ENCODE results near the gene NSMCE4A.
"Not testable (repeated sequence)": the region's sequence is repeated elsewhere in the genome, so short reads cannot be mapped to it uniquely, and the experiment has no call there.

Gene NSMCE4A

GRCh38 chr10:121974535-121975294, at the start of gene NSMCE4A:
Gene NSMCE4A, minus strand, starts transcription at chr10:121975217. Its CDS starts 52 bp downstream, at chr10:121975165.
- DNase-seq (ENCODE audit: low spot score) (peak; percentile 31), FAIRE-seq (no peak)

- not testable (repeated sequence) for DNase-seq (ENCODE audit: low spot score); FAIRE-seq
Observed at GRCh38 chr10:122023257-122023656, 48.2 kb upstream of the NSMCE4A start.

GRCh38 chr10:122022276-122022675, 47.3 kb upstream of the NSMCE4A start:
- FAIRE-seq, result no peak

GRCh38 chr10:122021828-122022227, 46.8 kb upstream of the NSMCE4A start:
- DNase-seq (ENCODE audit: low spot score), result no peak

More at GRCh38 chr10:122022276-122022675, 47.3 kb upstream of the NSMCE4A start:
- no peak for DNase-seq (ENCODE audit: low spot score)

GRCh38 chr10:122021379-122021778, 46.4 kb upstream of the NSMCE4A start:
- FAIRE-seq (no peak), DNase-seq (ENCODE audit: low spot score) (no peak)

More at GRCh38 chr10:122021828-122022227, 46.8 kb upstream of the NSMCE4A start:
- no peak for FAIRE-seq

- DNase-seq (ENCODE audit: low spot score) (no peak), FAIRE-seq (no peak)
Observed at GRCh38 chr10:122020226-122020625, 45.2 kb upstream of the NSMCE4A start.

GRCh38 chr10:122019414-122019975, 44.5 kb upstream of the NSMCE4A start:
- FAIRE-seq, result no peak
- DNase-seq (ENCODE audit: low spot score), result no peak

GRCh38 chr10:122018951-122019413, 44.0 kb upstream of the NSMCE4A start:
- DNase-seq (ENCODE audit: low spot score) (no peak), FAIRE-seq (no peak)

- DNase-seq (ENCODE audit: low spot score), result no peak
- no peak for FAIRE-seq
Observed at GRCh38 chr10:122018491-122018890, 43.5 kb upstream of the NSMCE4A start.

GRCh38 chr10:122017926-122018325, 42.9 kb upstream of the NSMCE4A start:
- FAIRE-seq; DNase-seq (ENCODE audit: low spot score): not testable (repeated sequence)

GRCh38 chr10:122014652-122015248, 39.7 kb upstream of the NSMCE4A start:
- DNase-seq (ENCODE audit: low spot score) (no peak), FAIRE-seq (no peak)

GRCh38 chr10:122013311-122013780, 38.3 kb upstream of the NSMCE4A start:
- DNase-seq (ENCODE audit: low spot score) (no peak), FAIRE-seq (no peak)

- DNase-seq (ENCODE audit: low spot score) (no peak), FAIRE-seq (no peak)
Observed at GRCh38 chr10:122012731-122013130, 37.7 kb upstream of the NSMCE4A start.

- DNase-seq (ENCODE audit: low spot score) (no peak), FAIRE-seq (no peak)
Observed at GRCh38 chr10:122010405-122011050, 35.5 kb upstream of the NSMCE4A start.

- FAIRE-seq (no peak), DNase-seq (ENCODE audit: low spot score) (no peak)
Observed at GRCh38 chr10:122007415-122007814, 32.4 kb upstream of the NSMCE4A start.

- DNase-seq (ENCODE audit: low spot score) (no peak), FAIRE-seq (no peak)
Observed at GRCh38 chr10:122001698-122002097, 26.7 kb upstream of the NSMCE4A start.

GRCh38 chr10:121999301-121999700, 24.3 kb upstream of the NSMCE4A start:
- FAIRE-seq (no peak), DNase-seq (ENCODE audit: low spot score) (no peak)

GRCh38 chr10:121998462-121998861, 23.4 kb upstream of the NSMCE4A start:
- no peak for FAIRE-seq

GRCh38 chr10:121994429-121994941, 19.5 kb upstream of the NSMCE4A start:
- no peak for DNase-seq (ENCODE audit: low spot score)

More at GRCh38 chr10:121998462-121998861, 23.4 kb upstream of the NSMCE4A start:
- DNase-seq (ENCODE audit: low spot score), result no peak

GRCh38 chr10:121991727-121992126, 16.7 kb upstream of the NSMCE4A start:
- FAIRE-seq; DNase-seq (ENCODE audit: low spot score): not testable (repeated sequence)

More at GRCh38 chr10:121994429-121994941, 19.5 kb upstream of the NSMCE4A start:
- no peak for FAIRE-seq

- no peak for DNase-seq (ENCODE audit: low spot score)
- no peak for FAIRE-seq
Observed at GRCh38 chr10:121990015-121990677, 15.1 kb upstream of the NSMCE4A start.
